Measurements from ENCODE around the gene FAM32A. TPM values are rescaled to one million over a fixed set of nuclear protein-coding genes. Genes with fewer than 3 reads are reported as not detected.

FAM32A gene
- total and polyA plus RNA-seq, 10 of the 15 experiments (the other 5 are each of a cell fraction or from before 2014, with no cell fraction given): 33.3 to 116 (median 71.9) TPM

DNA sequence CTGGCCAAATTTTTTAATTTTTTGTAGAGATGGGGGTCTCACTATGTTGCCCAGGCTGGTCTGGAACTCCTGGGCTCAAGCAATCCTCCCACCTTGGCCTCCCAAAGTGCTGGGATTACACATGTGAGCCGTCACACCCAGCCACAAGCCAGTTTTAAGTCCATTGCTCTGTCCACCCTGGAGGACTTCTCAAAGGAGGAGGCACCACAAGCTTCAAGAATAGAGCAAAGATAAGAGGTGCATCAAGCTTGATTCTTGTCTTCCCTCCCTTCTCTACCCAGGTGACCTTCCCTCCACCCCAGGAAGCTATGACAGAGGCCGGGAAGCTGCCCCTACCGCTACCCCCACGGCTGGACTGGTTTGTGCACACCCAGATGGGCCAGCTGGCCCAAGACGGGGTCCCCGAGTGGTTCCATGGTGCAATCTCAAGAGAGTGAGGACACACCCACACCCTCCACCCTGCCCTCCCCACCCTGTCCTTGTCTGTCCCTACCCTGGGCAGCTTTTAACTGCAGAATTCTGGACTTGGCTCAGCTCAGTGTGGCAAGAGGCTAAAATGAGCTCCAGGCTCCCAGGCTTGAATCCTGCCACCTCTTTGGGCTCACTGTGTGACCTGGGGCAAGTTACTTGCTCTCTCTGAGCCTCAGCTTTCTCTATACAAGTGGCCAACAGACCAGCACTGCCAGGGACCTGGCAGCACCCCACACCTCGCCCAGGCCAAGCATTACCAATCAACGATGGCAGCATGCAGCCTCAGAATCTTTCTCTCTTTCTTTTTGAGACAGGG is 36.6 kb upstream of the FAM32A start (continued):
- TF ChIP-seq, protein P1, sequence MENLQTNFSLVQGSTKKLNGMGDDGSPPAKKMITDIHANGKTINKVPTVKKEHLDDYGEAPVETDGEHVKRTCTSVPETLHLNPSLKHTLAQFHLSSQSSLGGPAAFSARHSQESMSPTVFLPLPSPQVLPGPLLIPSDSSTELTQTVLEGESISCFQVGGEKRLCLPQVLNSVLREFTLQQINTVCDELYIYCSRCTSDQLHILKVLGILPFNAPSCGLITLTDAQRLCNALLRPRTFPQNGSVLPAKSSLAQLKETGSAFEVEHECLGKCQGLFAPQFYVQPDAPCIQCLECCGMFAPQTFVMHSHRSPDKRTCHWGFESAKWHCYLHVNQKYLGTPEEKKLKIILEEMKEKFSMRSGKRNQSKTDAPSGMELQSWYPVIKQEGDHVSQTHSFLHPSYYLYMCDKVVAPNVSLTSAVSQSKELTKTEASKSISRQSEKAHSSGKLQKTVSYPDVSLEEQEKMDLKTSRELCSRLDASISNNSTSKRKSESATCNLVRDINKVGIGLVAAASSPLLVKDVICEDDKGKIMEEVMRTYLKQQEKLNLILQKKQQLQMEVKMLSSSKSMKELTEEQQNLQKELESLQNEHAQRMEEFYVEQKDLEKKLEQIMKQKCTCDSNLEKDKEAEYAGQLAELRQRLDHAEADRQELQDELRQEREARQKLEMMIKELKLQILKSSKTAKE (IDR thresholded peaks at IDR 0.05; ENCODE audit: low read depth, poor library complexity, severe bottlenecking): no peak
- TF ChIP-seq NRF1 (conservative IDR thresholded peaks at IDR 0.05; ENCODE audit: low read depth, low read length): no peak

DNA sequence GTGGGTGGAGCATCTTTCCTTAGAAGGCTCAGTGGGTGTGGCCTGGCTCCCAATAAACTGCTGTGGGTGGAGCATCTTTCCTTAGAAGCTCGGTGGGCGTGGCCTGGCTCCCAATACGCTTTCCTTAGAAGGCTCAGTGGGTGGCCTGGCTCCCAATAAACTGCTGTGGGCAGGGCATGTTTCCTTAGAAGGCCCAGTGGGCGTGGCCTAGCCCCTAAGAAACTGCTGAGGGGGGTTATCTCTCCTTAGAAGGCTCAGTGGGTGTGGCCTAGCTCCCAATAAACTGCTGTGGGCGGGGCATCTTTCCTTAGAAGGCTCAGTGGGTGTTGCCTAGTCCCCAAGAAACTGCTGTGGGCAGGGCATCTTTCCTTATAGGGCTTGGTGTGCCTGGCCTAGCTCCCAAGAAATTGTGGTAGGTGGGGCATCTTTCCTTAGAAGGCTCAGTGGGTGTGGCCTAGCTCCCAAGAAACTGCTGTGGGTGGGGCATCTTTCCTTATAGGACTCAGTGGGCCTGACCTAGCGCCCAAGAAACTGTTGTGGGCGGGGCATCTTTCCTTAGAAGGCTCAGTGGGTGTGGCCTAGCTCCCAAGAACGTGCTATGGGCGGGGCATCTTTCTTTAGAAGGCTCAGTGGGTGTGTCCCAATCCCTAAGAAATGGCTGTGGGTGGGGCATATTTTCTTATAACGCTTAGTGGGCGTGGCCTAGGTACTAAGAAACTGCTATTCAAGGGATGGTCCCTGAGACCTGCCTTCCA is 31.5 kb upstream of the FAM32A start:
- no TSS peak for BruUV-seq (replicated peaks)
- H3K9me3 ChIP-seq (replicated peaks; ENCODE audit: control insufficient read depth, insufficient read depth, low read length): no peaks in the 10 kb centered on the region; the same call in 2 of the 3 replicates
- H3K27me3 ChIP-seq (replicated peaks in 1 of 2; ENCODE audit: control insufficient read depth in 2 of 2, insufficient read depth in 2 of 2, low read length in 1 of 2): no peaks in the 10 kb centered on the region
- TF ChIP-seq SRF (IDR thresholded peaks at IDR 0.05; ENCODE audit: low read depth in 2 of 2, low read length in 2 of 2) (peak in 1 of 2 experiments; percentile 23; a peak in 1 of 4 replicates), ATF7 (IDR thresholded peaks at IDR 0.05; ENCODE audit: low read depth) (no peak), POLR2A (IDR thresholded peaks at IDR 0.05; ENCODE audit: low read depth, low read length) (peak; percentile 29; the same call in 1 of the 2 replicates), MYB (IDR thresholded peaks at IDR 0.05; ENCODE audit: borderline replicate concordance, low read depth, low read length) (no peak), BHLHE40 (IDR thresholded peaks at IDR 0.05; ENCODE audit: borderline replicate concordance in 1 of 2, low read depth in 2 of 2, low read length in 1 of 2) (peak in 1 of 2 experiments; percentile 20; a peak in 1 of 4 replicates)
- POLR2A ChIA-PET: interaction anchor here (0.5 to 1.2 kb wide), 5 partner anchors 10 to 420 kb away, joined by 3 to 5 read pairs (median 3); no protein-coding TSS in a partner anchor
- CTCF ChIA-PET: interaction anchor here (0.7 to 1.5 kb wide), 3 partner anchors 28 to 91 kb away, joined by 3 to 5 read pairs (median 3); no protein-coding TSS in a partner anchor
- H3K36me3 ChIP-seq (ENCODE audit: control insufficient read depth in 2 of 2, insufficient read depth in 2 of 2, low read length in 1 of 2): peaks cover 40 to 64% of the 10 kb centered on the region in 2 experiments
- intact Hi-C loops (cut with micrococcal nuclease; ENCODE audit: unreplicated experiment) (no loop called here), in situ Hi-C loops (cut with MboI) (no loop called here)
- FAIRE-seq: no peak
- H4K20me1 ChIP-seq (ENCODE audit: control insufficient read depth, insufficient read depth): peaks cover 3% of the 10 kb centered on the region; the same call in 1 of the 2 replicates
- SMC1A ChIA-PET (ENCODE audit: uncharacterized antibody, unreplicated experiment): interaction anchor here (5.6 kb wide), 1 partner anchor 9 kb away, joined by 33 read pairs; the partner anchor contains the start of gene HSH2D
- no peak for DNase-seq (ENCODE audit: low read depth, low spot score)
- H3K4me3 ChIP-seq: no peak overlapping the region
- 77% methylated on average over 11 of the region's 11 CpGs for WGBS (ENCODE audit: insufficient coverage, insufficient replicate concordance, low lambda C conversion rate, missing lambda C conversion rate)
- H3K27ac ChIP-seq (ENCODE audit: control insufficient read depth, insufficient read depth): no peak overlapping the region
- ATAC-seq: peak; percentile 10
- H2AFZ ChIP-seq (ENCODE audit: control insufficient read depth, low read depth, low read length): no peak overlapping the region
- H3K79me2 ChIP-seq (ENCODE audit: control insufficient read depth, insufficient read depth, low read length): peaks cover 28% of the 10 kb centered on the region
- H3K4me2 ChIP-seq (ENCODE audit: control insufficient read depth, insufficient read depth): peak overlapping the region; percentile 4; the same call in 1 of the 2 replicates
- H3K9ac ChIP-seq (ENCODE audit: control insufficient read depth, insufficient read depth, low read length): no peak overlapping the region
- peaks cover 54% of the 10 kb centered on the region for H3K4me1 ChIP-seq (ENCODE audit: control insufficient read depth, insufficient read depth, low read length)
- RAD21 ChIA-PET (ENCODE audit: unreplicated experiment): interaction anchor here (0.6 to 1.2 kb wide), 2 partner anchors 8 to 33 kb away, joined by 3 to 4 read pairs; no protein-coding TSS in a partner anchor
